NCI-H345 (cell line): ENCODE measurements around the gene PTPRN2.
A peak's percentile ranks its signal among the peaks of the same experiment; 100 is the strongest.

Source experiments
- DNase-seq: peaks from one replicate; lab custom pipeline; 2025; lab: John Stamatoyannopoulos, UW

Gene PTPRN2

GRCh38 chr7:157815706-157816022 lies 772.0 kb downstream of the PTPRN2 start:
- DNase-seq, result no peak

GRCh38 chr7:157814931-157815705 lies 772.5 kb downstream of the PTPRN2 start:
- DNase-seq, result no peak

- DNase-seq, result no peak
Observed at GRCh38 chr7:157813741-157814661, 773.6 kb downstream of the PTPRN2 start.

DNA sequence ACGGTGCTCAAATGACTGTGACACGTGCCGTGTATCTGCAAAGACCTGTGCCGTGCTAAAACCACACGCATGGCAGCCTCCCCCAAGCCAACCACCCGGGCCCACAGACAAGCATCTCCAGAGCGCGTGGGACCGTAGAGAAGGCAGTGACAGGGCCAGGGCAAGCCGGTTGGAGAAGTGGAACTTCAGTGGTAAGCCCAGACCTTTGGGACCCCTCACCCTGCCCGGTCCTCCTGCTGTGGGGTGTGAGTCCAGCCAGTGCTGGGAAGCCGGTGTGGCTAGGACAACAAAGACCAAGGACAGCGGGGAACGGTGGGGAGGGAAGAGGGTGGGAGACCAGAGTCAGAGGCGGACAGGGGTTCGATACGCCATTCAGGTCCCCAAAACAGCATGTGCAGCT lies 774.6 kb downstream of the PTPRN2 start:
- no peak for DNase-seq

DNA sequence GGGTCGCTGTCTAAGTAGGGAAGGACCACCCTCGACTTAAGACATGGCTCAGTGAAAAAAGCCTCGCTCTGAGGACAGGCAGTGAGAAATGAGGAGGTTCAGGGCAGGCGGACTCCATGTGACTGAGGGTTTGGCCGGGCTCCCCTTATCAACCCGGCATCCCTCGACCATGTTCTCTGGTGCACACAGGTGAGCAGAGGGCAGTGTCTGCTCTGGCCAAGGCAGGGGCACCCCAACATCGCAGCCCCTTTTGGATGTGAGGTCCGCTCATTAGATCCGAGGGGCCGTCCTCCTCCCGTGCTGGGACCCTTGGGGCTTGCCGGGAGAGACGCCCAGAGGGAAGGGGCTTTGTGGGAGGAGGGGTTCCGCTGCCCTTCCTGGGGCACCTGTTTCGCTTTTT lies 775.7 kb downstream of the PTPRN2 start:
- no peak for DNase-seq

GRCh38 chr7:157809863-157810851 lies 777.5 kb downstream of the PTPRN2 start:
- no peak for DNase-seq

GRCh38 chr7:157809154-157809862 lies 778.3 kb downstream of the PTPRN2 start:
- DNase-seq, result no peak

- DNase-seq, result no peak
Observed at GRCh38 chr7:157808042-157808441, 779.6 kb downstream of the PTPRN2 start.

GRCh38 chr7:157807510-157807909 lies 780.1 kb downstream of the PTPRN2 start:
- DNase-seq, result peak; percentile 16

GRCh38 chr7:157806711-157807110 lies 780.9 kb downstream of the PTPRN2 start:
- no peak for DNase-seq

DNA sequence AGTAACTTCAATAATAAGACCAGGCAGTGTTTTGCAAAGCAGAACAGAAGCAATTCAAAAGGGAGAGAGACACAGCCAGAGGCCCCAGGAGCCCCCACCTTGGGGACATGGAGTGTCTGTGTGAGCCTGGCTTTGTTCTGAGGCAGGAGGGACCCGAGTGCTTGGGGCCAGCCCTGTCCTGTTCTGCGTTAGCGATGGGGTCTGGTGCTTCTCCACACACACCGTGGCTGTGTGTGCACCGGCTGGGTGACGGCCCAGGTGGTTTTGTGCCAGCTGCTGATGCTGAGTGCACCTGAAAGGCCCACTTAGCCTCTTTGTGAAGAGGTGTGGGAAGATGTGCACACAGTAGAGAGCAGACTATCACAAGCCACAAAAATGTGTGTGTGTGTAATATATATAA lies 781.9 kb downstream of the PTPRN2 start:
- peak; percentile 78 for DNase-seq

GRCh38 chr7:157803906-157804305 lies 783.7 kb downstream of the PTPRN2 start:
- DNase-seq, result no peak

DNA sequence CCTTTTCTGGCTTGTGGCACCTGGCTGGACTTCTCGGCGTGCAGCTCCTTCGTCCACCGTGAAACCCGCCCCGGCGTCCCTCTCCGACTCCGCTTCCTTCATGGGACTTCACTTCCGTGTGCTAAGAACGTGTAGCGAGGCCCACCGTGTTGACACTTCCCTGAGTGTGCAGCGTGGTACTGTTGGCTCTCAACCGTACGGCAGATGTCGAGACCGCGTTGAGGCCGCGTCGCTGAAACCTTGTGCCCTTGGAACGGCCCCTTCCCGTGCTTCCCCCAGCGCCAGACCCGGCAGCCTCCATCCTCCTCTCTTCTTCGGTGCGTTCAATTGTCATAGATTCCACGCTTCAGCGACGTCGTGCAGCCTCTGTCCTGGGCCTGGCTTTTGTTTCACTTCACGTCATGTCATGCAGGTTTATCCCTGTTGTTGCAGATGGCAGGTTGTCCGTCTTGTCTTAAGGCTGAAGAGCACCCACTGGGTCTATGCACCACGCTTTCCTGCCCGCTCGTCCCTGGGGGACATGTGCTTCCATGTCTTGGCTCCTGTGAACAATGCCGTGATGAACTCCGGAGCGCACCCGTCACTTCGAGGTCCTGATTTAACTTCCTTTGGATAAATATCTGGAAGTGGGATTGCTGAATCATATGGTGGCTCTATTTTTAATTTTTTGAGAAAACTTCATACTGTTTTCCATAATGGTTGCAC lies 785.5 kb downstream of the PTPRN2 start:
- DNase-seq, result no peak

DNA sequence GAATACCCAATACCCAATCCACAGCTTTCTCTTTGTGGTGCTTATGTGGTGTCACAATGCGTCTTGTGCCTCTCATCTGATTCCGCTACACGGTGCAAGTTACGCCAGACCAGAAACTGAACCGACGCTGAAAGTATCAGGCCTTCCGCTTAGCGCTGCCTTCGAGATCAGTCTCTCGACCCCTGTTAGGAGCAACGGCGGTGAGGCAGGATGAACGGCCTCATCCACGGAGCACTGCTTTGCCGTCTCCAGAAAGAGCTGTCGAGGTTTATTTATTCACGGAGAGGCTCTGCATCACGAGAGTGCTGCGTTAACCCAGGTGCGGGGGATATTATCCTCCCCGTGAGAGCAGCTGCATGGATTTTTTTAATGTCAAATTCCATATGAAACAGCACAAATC lies 786.5 kb downstream of the PTPRN2 start:
- DNase-seq, result no peak

- DNase-seq, result no peak
Observed at GRCh38 chr7:157800281-157800680, 787.3 kb downstream of the PTPRN2 start.

DNA sequence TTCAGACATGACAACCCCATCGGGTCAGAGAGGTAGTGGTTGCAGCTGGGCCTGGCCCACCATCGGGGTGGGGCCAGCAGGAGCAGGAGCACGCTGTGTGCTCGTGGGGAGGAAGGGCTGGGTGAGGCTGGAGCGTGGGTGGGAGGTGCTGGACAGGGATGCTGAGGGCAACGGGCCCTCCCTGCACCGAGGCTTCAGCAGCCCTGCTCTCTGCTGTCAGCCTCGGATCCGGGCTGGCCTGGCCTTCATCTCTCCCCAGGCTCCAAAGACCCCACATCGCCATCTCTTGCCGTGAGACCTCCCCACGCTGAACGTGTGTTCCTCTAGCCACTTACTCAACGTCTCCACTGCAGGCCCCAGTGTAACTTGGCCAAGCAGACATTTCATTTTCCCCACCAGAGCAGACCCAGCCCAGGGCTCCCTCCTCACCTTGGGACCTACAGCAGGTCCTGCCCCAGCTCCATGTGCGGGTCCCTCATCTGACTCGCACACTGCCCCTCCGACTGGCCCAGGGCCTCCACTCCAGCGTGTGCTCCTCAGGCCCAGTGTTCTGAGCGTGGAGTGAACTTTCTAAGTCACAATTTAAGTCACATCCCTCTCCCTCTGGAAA lies 788.4 kb downstream of the PTPRN2 start:
- no peak for DNase-seq

- DNase-seq, result no peak
Observed at GRCh38 chr7:157797361-157797760, 790.3 kb downstream of the PTPRN2 start.

- DNase-seq, result no peak
Observed at GRCh38 chr7:157796846-157797245, 790.8 kb downstream of the PTPRN2 start.

- peak; percentile 82 for DNase-seq
Observed at GRCh38 chr7:157795643-157796042, 792.0 kb downstream of the PTPRN2 start.

- peak; percentile 82 for DNase-seq
Observed at GRCh38 chr7:157795199-157795598, 792.4 kb downstream of the PTPRN2 start.
